PC-9 (cell line): ENCODE measurements around the gene DRAP1. TPM values are rescaled to one million over a fixed set of nuclear protein-coding genes. Genes with fewer than 3 reads are reported as not detected.

Experiments used
- BruUV-seq: library from RNA; stranded (reverse); fragments of 400-500 nt; replicated peaks from 2 replicates; lab custom pipeline; 2021; lab: Mats Ljungman, UMichigan
- CTCF ChIA-PET: fragments of 300-600 bp; sonication (Branson Sonifier 250); formaldehyde crosslinking; loops from one replicate; lab custom pipeline; 2022; ENCODE audit warnings: antibody characterized with exemption; lab: Charles Lee
- POLR2A ChIA-PET: fragments of 300-600 bp; sonication (Branson Sonifier 250); formaldehyde crosslinking; loops from one replicate; lab custom pipeline; 2022; ENCODE audit warnings: antibody characterized with exemption; ENCODE audit not compliant: unreplicated experiment; lab: Charles Lee
- DNase-seq, 2 experiments: peaks; one replicate each; pipeline versions ENCODE4 v3.0.0 to v3.0.0-alpha.2; 2015 to 2022; ENCODE audit warnings: mixed read lengths in 1 of 2
- H2AFZ ChIP-seq: fragments of 200-600 bp; sonication (generic); 2 replicates; pipeline ENCODE4 v1.8.1; 2017; ENCODE audit warnings: antibody characterized with exemption
- H3F3A ChIP-seq: fragments of 200-600 bp; sonication (generic); 2 replicates; pipeline ENCODE4 v1.8.1; 2017; ENCODE audit warnings: antibody characterized with exemption, mild to moderate bottlenecking, low read depth; ENCODE audit not compliant: insufficient read depth
- H3K27ac ChIP-seq: fragments of 200-600 bp; sonication (generic); 2 replicates; pipeline ENCODE4 v1.6.1; 2016; ENCODE audit warnings: mixed run types
- H3K27me3 ChIP-seq: fragments of 200-600 bp; sonication (generic); 2 replicates; pipeline ENCODE4 v1.6.1; 2016; ENCODE audit warnings: low read depth, mixed run types; ENCODE audit not compliant: insufficient read depth
- H3K36me3 ChIP-seq: fragments of 200-600 bp; sonication (generic); 2 replicates; pipeline ENCODE4 v1.6.1; 2016; ENCODE audit warnings: low read depth, mixed run types
- H3K4me1 ChIP-seq: fragments of 200-600 bp; sonication (generic); replicated peaks from 2 replicates; pipeline ENCODE4 v1.6.1; 2016; ENCODE audit warnings: mixed run types; ENCODE audit not compliant: insufficient read depth
- H3K4me2 ChIP-seq: fragments of 200-600 bp; sonication (generic); 2 replicates; pipeline ENCODE4 v1.6.1; 2017; ENCODE audit warnings: mixed run types
- H3K4me3 ChIP-seq: fragments of 200-600 bp; sonication (generic); 2 replicates; pipeline ENCODE4 v1.6.1; 2016; ENCODE audit warnings: mixed run types
- H3K79me2 ChIP-seq: fragments of 200-600 bp; sonication (generic); 2 replicates; pipeline ENCODE4 v1.6.1; 2017; ENCODE audit warnings: low read depth, mixed run types
- H3K9me2 ChIP-seq: fragments of 200-600 bp; sonication (generic); 2 replicates; pipeline ENCODE4 v1.8.1; 2017; ENCODE audit warnings: mild to moderate bottlenecking; ENCODE audit not compliant: insufficient read depth
- H3K9me3 ChIP-seq: fragments of 200-600 bp; sonication (generic); 2 replicates; pipeline ENCODE4 v1.8.1; 2016; ENCODE audit warnings: low read depth; ENCODE audit not compliant: insufficient read depth
- H4K20me1 ChIP-seq: fragments of 200-600 bp; sonication (generic); 2 replicates; pipeline ENCODE4 v1.8.1; 2017; ENCODE audit not compliant: insufficient read depth
- EZH2 ChIP-seq: fragments of 200-600 bp; sonication (generic); IDR thresholded peaks from 2 replicates; pipeline ENCODE4 v1.8.0; 2017; ENCODE audit warnings: antibody characterized with exemption, low read depth
- intact Hi-C: fragments of 100-400 bp; cut with micrococcal nuclease; formaldehyde crosslinking; loops from one replicate; pipeline ENCODE4 v1.10.0; 2022; ENCODE audit not compliant: unreplicated experiment
- total RNA-seq: library from RNA; stranded (reverse); gene quantifications from 2 replicates; pipeline ENCODE4 v1.2.3, GENCODE V29; 2021
- TF ChIP-seq, protein P1 (sequence below): fragments of 200-600 bp; sonication (generic); conservative IDR thresholded peaks from 2 replicates; pipeline ENCODE4 v1.6.1; 2017; ENCODE audit warnings: mixed run types, antibody characterized with exemption, mild to moderate bottlenecking, moderate library complexity

Gene DRAP1
- total RNA-seq, 1 experiment from 2014 or later, result 220 TPM

DNA sequence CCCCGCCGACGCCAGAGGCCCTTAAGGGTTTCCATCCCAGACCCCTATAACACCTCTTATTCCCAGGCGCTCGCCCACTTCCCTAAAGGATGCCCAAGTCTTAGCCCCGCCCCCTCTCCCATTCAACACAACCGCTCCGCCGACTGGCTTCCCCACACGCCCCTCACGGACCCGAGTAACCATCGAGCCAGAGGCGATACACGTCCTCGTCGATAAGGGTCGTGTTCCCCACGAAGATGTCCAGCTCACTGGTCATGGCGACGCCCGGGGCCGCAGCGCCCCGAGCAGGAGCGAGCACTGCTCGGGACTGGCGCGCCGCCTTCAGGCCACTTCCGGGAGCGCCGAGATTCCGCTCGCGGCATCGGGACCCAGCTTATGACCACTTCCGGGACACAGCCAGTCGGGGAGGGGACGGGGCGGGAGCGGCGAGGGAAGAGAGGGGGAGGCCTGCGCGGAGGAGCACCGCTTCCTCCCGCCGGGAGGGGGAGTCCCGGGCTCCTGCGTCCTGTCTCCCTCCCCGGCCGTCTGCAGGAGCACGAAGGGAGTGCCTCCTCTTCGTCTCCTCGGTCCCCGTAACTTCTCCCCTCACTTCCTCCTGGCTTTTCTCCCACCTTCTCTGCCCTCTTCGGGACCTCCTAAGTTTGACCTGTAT, 30.9 kb upstream of the DRAP1 start, which contains the start of gene FIBP:
TSS of gene FIBP (minus strand) at position 309 of the 652 bp plus-strand sequence. CDS start at position 256, 53 bp downstream.
- Histone ChIP-seq H3F3A (peaks cover 69% of the 10 kb centered on the region), H2AFZ (peak within 1 kb of the TSS; percentile 94), H3K4me1 (peaks cover 28% of the 10 kb centered on the region), H3K36me3 (peaks cover 18% of the 10 kb centered on the region; the same call in 1 of the 2 replicates), H3K27ac (peak within 1 kb of the TSS; percentile 51), H3K4me3 (peak within 1 kb of the TSS; percentile 80), H3K9me3 (no peaks in the 10 kb centered on the region), H3K27me3 (no peaks in the 10 kb centered on the region), H3K9me2 (no peaks in the 10 kb centered on the region), H3K4me2 (peak within 1 kb of the TSS; percentile 98), H3K79me2 (peaks cover 36% of the 10 kb centered on the region), H4K20me1 (0 out of 2 replicates have a peak, but pooled peaks cover 6% of the 10 kb centered on the region)
- DNase-seq, result peak; percentile 92 to 97
- no TSS peak for BruUV-seq
- intact Hi-C loops, result loop anchor here (1.0 to 10.0 kb wide), 7 partner anchors 29 to 251 kb away; partner anchors contain the start of genes C11orf68, DRAP1, SART1 and SIPA1
- POLR2A ChIA-PET, result interaction anchor here (0.5 to 1.1 kb wide), 18 partner anchors 10 to 1487 kb away, joined by 3 to 29 read pairs (median 6); partner anchors contain the start of genes EIF1AD, FOSL1, KAT5 and MUS81
- CTCF ChIA-PET, result interaction anchor here (0.6 to 3.2 kb wide), 19 partner anchors 9 to 742 kb away, joined by 3 to 24 read pairs (median 4); partner anchors contain the start of genes MUS81 and SART1
- TF ChIP-seq, protein P1, sequence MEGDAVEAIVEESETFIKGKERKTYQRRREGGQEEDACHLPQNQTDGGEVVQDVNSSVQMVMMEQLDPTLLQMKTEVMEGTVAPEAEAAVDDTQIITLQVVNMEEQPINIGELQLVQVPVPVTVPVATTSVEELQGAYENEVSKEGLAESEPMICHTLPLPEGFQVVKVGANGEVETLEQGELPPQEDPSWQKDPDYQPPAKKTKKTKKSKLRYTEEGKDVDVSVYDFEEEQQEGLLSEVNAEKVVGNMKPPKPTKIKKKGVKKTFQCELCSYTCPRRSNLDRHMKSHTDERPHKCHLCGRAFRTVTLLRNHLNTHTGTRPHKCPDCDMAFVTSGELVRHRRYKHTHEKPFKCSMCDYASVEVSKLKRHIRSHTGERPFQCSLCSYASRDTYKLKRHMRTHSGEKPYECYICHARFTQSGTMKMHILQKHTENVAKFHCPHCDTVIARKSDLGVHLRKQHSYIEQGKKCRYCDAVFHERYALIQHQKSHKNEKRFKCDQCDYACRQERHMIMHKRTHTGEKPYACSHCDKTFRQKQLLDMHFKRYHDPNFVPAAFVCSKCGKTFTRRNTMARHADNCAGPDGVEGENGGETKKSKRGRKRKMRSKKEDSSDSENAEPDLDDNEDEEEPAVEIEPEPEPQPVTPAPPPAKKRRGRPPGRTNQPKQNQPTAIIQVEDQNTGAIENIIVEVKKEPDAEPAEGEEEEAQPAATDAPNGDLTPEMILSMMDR, result peak; percentile 90
- no peak for TF ChIP-seq EZH2

DNA sequence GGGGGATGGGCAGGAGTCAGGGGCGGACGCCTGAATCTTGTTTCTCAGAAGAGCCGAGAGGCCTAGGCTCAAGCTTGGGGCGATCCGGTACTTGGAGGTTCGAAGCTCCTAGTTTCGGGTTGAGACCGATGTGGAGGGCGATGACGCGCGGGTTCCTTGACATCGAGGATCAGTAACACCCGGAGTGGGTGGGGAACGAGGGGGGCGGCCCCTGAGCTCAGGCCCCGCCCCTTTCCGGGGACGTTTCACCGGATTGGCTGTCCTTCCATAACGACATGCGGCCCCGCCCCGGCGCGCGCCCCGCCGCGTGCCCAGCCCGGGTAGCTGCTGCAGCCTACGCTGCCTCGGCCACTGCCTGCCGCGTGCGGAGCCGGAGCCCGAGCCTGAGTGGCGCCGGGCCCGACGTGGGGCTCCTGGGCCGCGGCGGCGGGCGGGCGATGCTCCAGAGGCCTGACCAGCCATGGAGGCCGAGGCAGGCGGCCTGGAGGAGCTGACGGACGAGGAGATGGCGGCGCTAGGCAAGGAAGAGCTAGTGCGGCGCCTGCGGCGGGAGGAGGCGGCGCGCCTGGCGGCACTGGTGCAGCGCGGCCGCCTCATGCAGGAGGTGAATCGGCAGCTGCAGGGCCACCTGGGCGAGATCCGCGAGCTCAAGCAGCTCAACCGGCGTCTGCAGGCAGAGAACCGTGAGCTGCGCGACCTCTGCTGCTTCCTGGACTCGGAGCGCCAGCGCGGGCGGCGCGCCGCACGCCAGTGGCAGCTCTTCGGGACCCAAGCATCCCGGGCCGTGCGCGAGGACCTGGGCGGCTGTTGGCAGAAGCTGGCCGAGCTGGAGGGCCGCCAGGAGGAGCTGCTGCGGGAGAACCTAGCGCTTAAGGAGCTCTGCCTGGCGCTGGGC, 28.7 kb upstream of the DRAP1 start, which contains the start of gene CCDC85B:
TSS of gene CCDC85B (plus strand) at position 350 of the 895 bp plus-strand sequence. CDS start at position 461, 111 bp downstream.
- intact Hi-C loops, result no loop called here
- Histone ChIP-seq H3K79me2 (peaks cover 57% of the 10 kb centered on the region), H3K9me2 (no peaks in the 10 kb centered on the region), H3K9me3 (no peaks in the 10 kb centered on the region), H3K27me3 (no peaks in the 10 kb centered on the region), H2AFZ (peak within 1 kb of the TSS; percentile 92), H4K20me1 (peaks cover 23% of the 10 kb centered on the region), H3K27ac (peak within 1 kb of the TSS; percentile 64), H3K4me3 (peak within 1 kb of the TSS; percentile 80), H3K4me2 (peak within 1 kb of the TSS; percentile 98), H3K4me1 (peaks cover 30% of the 10 kb centered on the region), H3F3A (peaks cover 91% of the 10 kb centered on the region), H3K36me3 (peaks cover 7% of the 10 kb centered on the region; the same call in 1 of the 2 replicates)
- no TSS peak for BruUV-seq
- CTCF ChIA-PET, result interaction anchor here (0.6 to 3.2 kb wide), 9 partner anchors 25 to 238 kb away, joined by 3 to 24 read pairs (median 5); partner anchors contain the start of gene MUS81
- POLR2A ChIA-PET, result interaction anchor here (0.5 to 3.2 kb wide), 21 partner anchors 8 to 1112 kb away, joined by 3 to 25 read pairs (median 4); partner anchors contain the start of genes MUS81, SART1 and SF1
- DNase-seq, result peak; percentile 86 to 99
- TF ChIP-seq, protein P1, result 0 out of 2 replicates have a peak, but pooled peaks have one; percentile 35
- TF ChIP-seq EZH2, result no peak
